Head of caudate nucleus (tissue), 42 donors: ENCODE results near the gene ASCL5.
"Not testable (repeated sequence)": the region's sequence is repeated elsewhere in the genome, so short reads cannot be mapped to it uniquely, and the experiment has no call there.

Source experiments
- DNase-seq, 42 donors: peaks; one replicate each; pipeline versions ENCODE4 v3.0.0 to v3.0.0-alpha.2; 2020 to 2021; ENCODE audit warnings: mixed read lengths in 7 of 42
- intact Hi-C: fragments of 100-400 bp; cut with DNase I; formaldehyde crosslinking; loops from one replicate; pipeline ENCODE4 v1.15.0; 2022

ASCL5 gene

GRCh38 chr1:201126832-201127754 is at the start of gene ASCL5:
Gene ASCL5, minus strand, starts transcription at chr1:201127184. Its CDS starts 11,812 bp downstream, at chr1:201115372.
- intact Hi-C loops, result no loop called here
- no peak for DNase-seq

- DNase-seq, result no peak
- intact Hi-C loops, result no loop called here
These were observed 49.0 kb upstream of the ASCL5 start for GRCh38 chr1:201175820-201176500.

GRCh38 chr1:201173736-201174135 is 46.8 kb upstream of the ASCL5 start:
- intact Hi-C loops, result no loop called here
- no peak for DNase-seq

GRCh38 chr1:201172999-201173610 is 46.1 kb upstream of the ASCL5 start:
- no peak for DNase-seq
- intact Hi-C loops, result no loop called here

GRCh38 chr1:201172326-201172725 is 45.3 kb upstream of the ASCL5 start:
- no peak for DNase-seq
- intact Hi-C loops, result no loop called here

GRCh38 chr1:201171063-201172036 is 44.4 kb upstream of the ASCL5 start:
- intact Hi-C loops, result loop anchor here (2.0 kb wide), 1 partner anchor 17 kb away; the partner anchor contains the start of gene TMEM9
- DNase-seq, result peak; percentile 21 to 80 (median 52)

- intact Hi-C loops, result loop anchor here (2.0 kb wide), 1 partner anchor 16 kb away; the partner anchor contains the start of gene TMEM9
- DNase-seq, result peak; percentile 81 to 97 (median 93)
These were observed 43.6 kb upstream of the ASCL5 start for GRCh38 chr1:201170533-201171062.

GRCh38 chr1:201169971-201170532 is 43.1 kb upstream of the ASCL5 start:
- intact Hi-C loops, result loop anchor here (2.0 kb wide), 1 partner anchor 15 kb away; the partner anchor contains the start of gene TMEM9
- DNase-seq, result no peak

GRCh38 chr1:201169203-201169602 is 42.2 kb upstream of the ASCL5 start:
- DNase-seq, result no peak
- intact Hi-C loops, result no loop called here

- DNase-seq, result no peak
- intact Hi-C loops, result no loop called here
These were observed 40.3 kb upstream of the ASCL5 start for GRCh38 chr1:201167041-201167991.

- intact Hi-C loops, result no loop called here
- DNase-seq, result no peak
These were observed 37.7 kb upstream of the ASCL5 start for GRCh38 chr1:201164645-201165044.

- intact Hi-C loops, result no loop called here
These were observed 36.7 kb upstream of the ASCL5 start for GRCh38 chr1:201163707-201164106.

GRCh38 chr1:201163036-201163435 is 36.1 kb upstream of the ASCL5 start:
- not testable (repeated sequence) for DNase-seq

More at GRCh38 chr1:201163707-201164106, 36.7 kb upstream of the ASCL5 start:
- no peak for DNase-seq

GRCh38 chr1:201157949-201158348 is 31.0 kb upstream of the ASCL5 start:
- intact Hi-C loops, result no loop called here
- no peak for DNase-seq

More at GRCh38 chr1:201163036-201163435, 36.1 kb upstream of the ASCL5 start:
- intact Hi-C loops, result not testable (repeated sequence)

- DNase-seq, result no peak
These were observed 29.8 kb upstream of the ASCL5 start for GRCh38 chr1:201156819-201157218.

GRCh38 chr1:201156346-201156745 is 29.4 kb upstream of the ASCL5 start:
- intact Hi-C loops, result no loop called here
- DNase-seq, result no peak

More at GRCh38 chr1:201156819-201157218, 29.8 kb upstream of the ASCL5 start:
- intact Hi-C loops, result no loop called here
